SU-DHL-6 (cell line): ENCODE measurements around the gene ESPN.

ENCODE experiments used
- H2AFZ ChIP-seq: fragments of 200-600 bp; sonication (generic); 2 replicates; pipeline ENCODE4 v1.6.1; 2014; ENCODE audit warnings: low read depth, mild to moderate bottlenecking, moderate library complexity, mixed read lengths, antibody characterized with exemption, low read length; ENCODE audit not compliant: severe bottlenecking
- H3F3A ChIP-seq: fragments of 200-600 bp; shearing (Covaris generic); 2 replicates; pipeline ENCODE4 v1.6.0; 2016; ENCODE audit warnings: antibody characterized with exemption, mild to moderate bottlenecking; ENCODE audit not compliant: insufficient read depth
- H3K27ac ChIP-seq: fragments of 200-600 bp; sonication (generic); 2 replicates; pipeline ENCODE4 v1.5.1; 2016; ENCODE audit warnings: low read depth, mild to moderate bottlenecking, low read length, moderate library complexity, mixed read lengths
- H3K27me3 ChIP-seq: fragments of 200-600 bp; sonication (generic), shearing (Covaris generic); 2 replicates; pipeline ENCODE4 v1.6.0; 2014; ENCODE audit warnings: mild to moderate bottlenecking, low read length
- H3K36me3 ChIP-seq: fragments of 200-600 bp; sonication (generic); 2 replicates; pipeline ENCODE4 v1.6.1; 2014; ENCODE audit warnings: mild to moderate bottlenecking, low read length, mixed read lengths
- H3K4me2 ChIP-seq: fragments of 300-600, 200-600 bp; shearing (Covaris generic), sonication (generic); 2 replicates; pipeline ENCODE4 v1.6.0; 2014; ENCODE audit warnings: low read length, low read depth, mild to moderate bottlenecking; ENCODE audit not compliant: poor library complexity, severe bottlenecking
- H3K4me3 ChIP-seq: fragments of 200-600 bp; sonication (generic); 2 replicates; pipeline ENCODE4 v1.5.1; 2014; ENCODE audit warnings: antibody characterized with exemption, low read length, mild to moderate bottlenecking, mixed read lengths; ENCODE audit not compliant: insufficient read depth, poor library complexity, severe bottlenecking
- H3K79me2 ChIP-seq: fragments of 200-600 bp; sonication (generic); 2 replicates; pipeline ENCODE4 v1.6.1; 2014; ENCODE audit warnings: mild to moderate bottlenecking, low read length, moderate library complexity; ENCODE audit not compliant: insufficient read depth
- H3K9ac ChIP-seq: fragments of 200-600 bp; sonication (generic); 2 replicates; pipeline ENCODE4 v1.7.0; 2014; ENCODE audit warnings: mild to moderate bottlenecking, low read length
- H3K9me2 ChIP-seq: fragments of 200-600 bp; sonication (generic); replicated peaks from 2 replicates; pipeline ENCODE4 v1.6.1; 2014; ENCODE audit warnings: low read length; ENCODE audit not compliant: insufficient read depth
- H3K9me3 ChIP-seq: fragments of 200-600 bp; sonication (generic); 2 replicates; pipeline ENCODE4 v1.6.1; 2014; ENCODE audit warnings: low read length, mixed read lengths; ENCODE audit not compliant: insufficient read depth
- H4K20me1 ChIP-seq: fragments of 200-600 bp; sonication (generic); 2 replicates; pipeline ENCODE4 v1.6.1; 2014; ENCODE audit warnings: low read depth, mild to moderate bottlenecking, antibody characterized with exemption, low read length, moderate library complexity, mixed read lengths
- CTCF ChIP-seq: fragments of 200-600 bp; sonication (generic); IDR thresholded peaks from one replicate; pipeline ENCODE4 v1.5.1; 2017; ENCODE audit warnings: antibody characterized with exemption, mild to moderate bottlenecking, low read length, moderate library complexity; ENCODE audit not compliant: insufficient read depth, poor library complexity, severe bottlenecking
- EZH2phosphoT487 ChIP-seq: fragments of 200-600 bp; sonication (generic), shearing (Covaris generic); conservative IDR thresholded peaks from 2 replicates; pipeline ENCODE4 v1.6.1; 2018; ENCODE audit warnings: mild to moderate bottlenecking, antibody characterized with exemption, low read length, moderate library complexity, mixed read lengths

The ESPN gene

GRCh38 chr1:6508154-6508815 lies 83.7 kb downstream of the ESPN start:
- no peak overlapping the region for H3K4me3 ChIP-seq
- H3F3A ChIP-seq, result no peaks in the 10 kb centered on the region
- no peaks in the 10 kb centered on the region for H3K9me2 ChIP-seq
- no peaks in the 10 kb centered on the region for H4K20me1 ChIP-seq
- no peaks in the 10 kb centered on the region for H3K27me3 ChIP-seq
- no peak for TF ChIP-seq CTCF
- TF ChIP-seq EZH2phosphoT487, result no peak
- H3K79me2 ChIP-seq, result no peaks in the 10 kb centered on the region
- no peak overlapping the region for H3K4me2 ChIP-seq
- H2AFZ ChIP-seq, result no peak overlapping the region
- H3K9ac ChIP-seq, result no peak overlapping the region
- H3K36me3 ChIP-seq, result no peaks in the 10 kb centered on the region
- no peak overlapping the region for H3K27ac ChIP-seq
- no peaks in the 10 kb centered on the region for H3K9me3 ChIP-seq

- TF ChIP-seq EZH2phosphoT487 (no peak), CTCF (no peak)
- no peaks in the 10 kb centered on the region for H3K79me2 ChIP-seq
- no peaks in the 10 kb centered on the region for H3K9me2 ChIP-seq
- H3K36me3 ChIP-seq, result no peaks in the 10 kb centered on the region
- H3K27me3 ChIP-seq, result no peaks in the 10 kb centered on the region
- no peak overlapping the region for H3K4me3 ChIP-seq
- no peak overlapping the region for H3K27ac ChIP-seq
- no peaks in the 10 kb centered on the region for H3K9me3 ChIP-seq
- H3F3A ChIP-seq, result no peaks in the 10 kb centered on the region
- no peaks in the 10 kb centered on the region for H4K20me1 ChIP-seq
- no peak overlapping the region for H3K4me2 ChIP-seq
- H2AFZ ChIP-seq, result no peak overlapping the region
- no peak overlapping the region for H3K9ac ChIP-seq
Measured at GRCh38 chr1:6508816-6509189, 84.2 kb downstream of the ESPN start.

GRCh38 chr1:6509220-6509918 lies 84.8 kb downstream of the ESPN start:
- Histone ChIP-seq H3K9me3 (no peaks in the 10 kb centered on the region), H3K9me2 (no peaks in the 10 kb centered on the region), H3K36me3 (no peaks in the 10 kb centered on the region), H3K27me3 (no peaks in the 10 kb centered on the region), H4K20me1 (no peaks in the 10 kb centered on the region), H3K9ac (no peak overlapping the region), H3F3A (no peaks in the 10 kb centered on the region), H3K27ac (no peak overlapping the region), H3K79me2 (no peaks in the 10 kb centered on the region), H3K4me2 (no peak overlapping the region), H2AFZ (no peak overlapping the region), H3K4me3 (no peak overlapping the region)
- TF ChIP-seq EZH2phosphoT487 (no peak), CTCF (no peak)
